Epithelial cell of esophagus (primary cell): ENCODE measurements around the gene TTLL10.
A peak's percentile ranks its signal among the peaks of the same experiment; 100 is the strongest.
"Not testable (repeated sequence)": the region's sequence is repeated elsewhere in the genome, so short reads cannot be mapped to it uniquely, and the experiment has no call there.

Source experiments
- DNase-seq: peaks from one replicate; pipeline ENCODE4 v3.0.0; 2010; ENCODE audit warnings: low read depth
- H3K4me3 ChIP-seq: 2 replicates; pipeline ENCODE4 v1.5.1; 2011; ENCODE audit warnings: mild to moderate bottlenecking, low read length, control low read depth
- CTCF ChIP-seq: IDR thresholded peaks from 2 replicates; pipeline ENCODE4 v1.5.1; 2011; ENCODE audit warnings: low read depth, mild to moderate bottlenecking, low read length, control low read depth, inconsistent platforms; ENCODE audit not compliant: insufficient read depth; ENCODE audit errors: missing control alignments

Gene TTLL10

GRCh38 chr1:1146596-1146995 lies 27.1 kb upstream of the TTLL10 start:
- DNase-seq: no peak
- no peak overlapping the region for H3K4me3 ChIP-seq
- TF ChIP-seq CTCF: no peak

- no peak overlapping the region for H3K4me3 ChIP-seq
- TF ChIP-seq CTCF: no peak
Observed at GRCh38 chr1:1148061-1148460, 25.6 kb upstream of the TTLL10 start.

GRCh38 chr1:1148569-1148968 lies 25.1 kb upstream of the TTLL10 start:
- no peak for TF ChIP-seq CTCF
- no peak overlapping the region for H3K4me3 ChIP-seq
- no peak for DNase-seq

More at GRCh38 chr1:1148061-1148460, 25.6 kb upstream of the TTLL10 start:
- DNase-seq: no peak

GRCh38 chr1:1149416-1149815 lies 24.3 kb upstream of the TTLL10 start:
- no peak overlapping the region for H3K4me3 ChIP-seq
- no peak for TF ChIP-seq CTCF

GRCh38 chr1:1150100-1150499 lies 23.6 kb upstream of the TTLL10 start:
- no peak for TF ChIP-seq CTCF
- H3K4me3 ChIP-seq: no peak overlapping the region
- DNase-seq: peak; percentile 40

More at GRCh38 chr1:1149416-1149815, 24.3 kb upstream of the TTLL10 start:
- DNase-seq: no peak

- DNase-seq: no peak
- no peak overlapping the region for H3K4me3 ChIP-seq
- TF ChIP-seq CTCF: no peak
Observed at GRCh38 chr1:1151306-1151705, 22.4 kb upstream of the TTLL10 start.

- DNase-seq: not testable (repeated sequence)
Observed at GRCh38 chr1:1152431-1152830, 21.2 kb upstream of the TTLL10 start.

GRCh38 chr1:1153215-1153614 lies 20.5 kb upstream of the TTLL10 start:
- H3K4me3 ChIP-seq, DNase-seq: not testable (repeated sequence)

More at GRCh38 chr1:1152431-1152830, 21.2 kb upstream of the TTLL10 start:
- H3K4me3 ChIP-seq: not testable (repeated sequence)
